Esophagus muscularis mucosa (tissue), 4 donors: ENCODE data around the gene AKAP13.

Experiments
- CTCF ChIP-seq, 3 experiments: fragments of 200-600 bp in 2 of 3; fragments of 450-650 bp in 1 of 3; sonication (generic) in 2 of 3; IDR thresholded peaks; one replicate each; pipeline ENCODE4 v1.5.1; 2017 to 2019; ENCODE audit warnings: antibody characterized with exemption in 3 of 3, mild to moderate bottlenecking in 2 of 3, moderate library complexity in 1 of 3
- EP300 ChIP-seq: sonication (generic); formaldehyde crosslinking; IDR thresholded peaks from one replicate; pipeline ENCODE4 v1.6.1; 2017; ENCODE audit warnings: antibody characterized with exemption
- POLR2A ChIP-seq: fragments of 450-650 bp; IDR thresholded peaks from one replicate; pipeline ENCODE4 v1.6.1; 2017; ENCODE audit warnings: antibody characterized with exemption, moderate library complexity, mild to moderate bottlenecking, low read depth
- POLR2AphosphoS5 ChIP-seq, 2 donors: sonication (generic); formaldehyde crosslinking; IDR thresholded peaks; one replicate each; pipeline ENCODE4 v1.6.1; 2017; ENCODE audit warnings: antibody characterized with exemption in 2 of 2

GRCh38 chr15:85507114-85507513, 126.7 kb downstream of the AKAP13 start:
- no peak for TF ChIP-seq CTCF (IDR thresholded peaks at IDR 0.05)
- no peak for TF ChIP-seq POLR2AphosphoS5 (IDR thresholded peaks at IDR 0.05)
- no peak for TF ChIP-seq POLR2A
- no peak for TF ChIP-seq EP300
